MCF 10A (cell line): ENCODE measurements around the gene SLN. TPM values are rescaled to one million over a fixed set of nuclear protein-coding genes. Genes with fewer than 3 reads are reported as not detected.

Experiments used
- BruUV-seq: library from RNA; stranded (reverse); fragments of 400-500 nt; replicated peaks from 2 replicates; lab custom pipeline; 2021; lab: Mats Ljungman, UMichigan
- CTCF ChIA-PET: fragments of 300-600 bp; sonication (Branson Sonifier 250); formaldehyde crosslinking; extraction: SDS; loops from one replicate; lab custom pipeline; 2021; ENCODE audit warnings: antibody characterized with exemption, inconsistent platforms; lab: Yijun Ruan, JAX
- POLR2A ChIA-PET: fragments of 300-600, 350-650 bp; sonication (Branson Sonifier 250); formaldehyde crosslinking; extraction: SDS; loops from one replicate; lab custom pipeline; 2020; ENCODE audit warnings: antibody characterized with exemption, inconsistent platforms; lab: Yijun Ruan, JAX
- DNase-seq: peaks from one replicate; pipeline ENCODE4 v3.0.0-alpha.2; 2018; ENCODE audit not compliant: unreplicated experiment
- H3K27ac Mint-ChIP-seq: one replicate; pipeline ENCODE4 v1.8.0; 2022; ENCODE audit warnings: mild to moderate bottlenecking, low read depth, mixed read lengths; ENCODE audit not compliant: unreplicated experiment
- H3K27me3 Mint-ChIP-seq: one replicate; pipeline ENCODE4 v1.8.0; 2022; ENCODE audit warnings: mixed read lengths; ENCODE audit not compliant: insufficient read depth, unreplicated experiment
- H3K36me3 Mint-ChIP-seq: one replicate; pipeline ENCODE4 v1.8.0; 2022; ENCODE audit warnings: mild to moderate bottlenecking, moderate library complexity, mixed read lengths; ENCODE audit not compliant: insufficient read depth, unreplicated experiment
- H3K4me1 Mint-ChIP-seq: one replicate; pipeline ENCODE4 v1.8.0; 2022; ENCODE audit warnings: mixed read lengths; ENCODE audit not compliant: insufficient read depth, unreplicated experiment
- H3K4me3 Mint-ChIP-seq: one replicate; pipeline ENCODE4 v1.8.0; 2022; ENCODE audit warnings: mild to moderate bottlenecking, moderate library complexity, mixed read lengths; ENCODE audit not compliant: unreplicated experiment
- H3K9me3 Mint-ChIP-seq: one replicate; pipeline ENCODE4 v1.8.0; 2022; ENCODE audit warnings: mixed read lengths; ENCODE audit not compliant: unreplicated experiment
- intact Hi-C: fragments of 100-400 bp; cut with micrococcal nuclease; formaldehyde crosslinking; loops from 2 replicates; pipeline ENCODE4 v1.14.1; 2022
- total RNA-seq: library from RNA; stranded (reverse); gene quantifications from 2 replicates; pipeline ENCODE4 v1.2.3, GENCODE V29; 2022
- TF ChIP-seq, protein P1 (sequence below): fragments of 200-600 bp; IDR thresholded peaks from one replicate; pipeline ENCODE4 v1.8.0; 2022; ENCODE audit warnings: antibody characterized with exemption, mild to moderate bottlenecking; ENCODE audit not compliant: unreplicated experiment

The SLN gene
- total RNA-seq, 1 experiment from 2014 or later = not detected

DNA sequence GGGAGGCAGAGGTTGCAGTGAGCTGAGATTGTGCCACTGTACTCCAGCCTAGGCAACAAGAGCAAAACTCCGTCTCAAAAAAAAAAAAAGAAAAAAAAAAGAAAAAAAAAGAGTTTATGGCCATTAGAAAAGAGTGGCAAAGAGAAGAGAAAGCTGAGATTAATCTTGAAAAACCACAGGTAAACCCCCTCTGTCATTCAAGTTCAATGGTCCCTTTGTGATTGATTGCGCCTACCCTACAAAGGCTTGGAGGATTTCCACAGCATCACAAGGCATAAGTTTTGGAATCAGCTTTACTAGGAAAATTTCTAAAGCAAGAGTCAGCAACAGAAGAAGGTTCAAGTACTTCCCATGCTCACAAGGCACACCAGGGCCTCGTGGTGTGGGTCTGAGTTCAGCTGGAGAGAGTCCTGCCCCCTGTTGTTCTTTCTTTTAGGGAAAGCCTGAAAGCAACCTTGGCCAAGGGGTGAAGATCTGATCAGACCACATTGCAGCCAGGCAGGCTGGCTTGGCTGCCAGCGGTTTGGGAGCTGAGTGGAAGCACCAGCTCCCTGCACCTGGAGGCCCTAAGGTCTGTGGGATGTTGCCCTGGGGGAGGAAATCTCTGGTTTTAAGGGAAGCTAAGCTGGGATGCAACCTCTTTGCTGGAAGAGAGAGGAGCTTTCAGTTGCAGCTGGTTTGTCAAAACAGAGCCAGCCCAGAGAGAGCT, 41.8 kb downstream of the SLN start:
- intact Hi-C loops = no loop called here
- no TSS peak for BruUV-seq
- DNase-seq = no peak
- Mint-ChIP-seq H3K27me3 (peaks cover 43% of the 10 kb centered on the region), H3K36me3 (no peaks in the 10 kb centered on the region), H3K27ac (no peak overlapping the region), H3K9me3 (no peaks in the 10 kb centered on the region), H3K4me1 (no peaks in the 10 kb centered on the region), H3K4me3 (no peak overlapping the region)
- ChIA-PET CTCF (interaction anchor here (0.7 to 3.0 kb wide), 5 partner anchors 10 to 107 kb away, joined by 3 to 9 read pairs (median 3); no protein-coding TSS in a partner anchor), POLR2A (interaction anchor here (0.9 kb wide), 1 partner anchor 18 kb away, joined by 3 read pairs; no protein-coding TSS in a partner anchor)
- TF ChIP-seq, protein P1, sequence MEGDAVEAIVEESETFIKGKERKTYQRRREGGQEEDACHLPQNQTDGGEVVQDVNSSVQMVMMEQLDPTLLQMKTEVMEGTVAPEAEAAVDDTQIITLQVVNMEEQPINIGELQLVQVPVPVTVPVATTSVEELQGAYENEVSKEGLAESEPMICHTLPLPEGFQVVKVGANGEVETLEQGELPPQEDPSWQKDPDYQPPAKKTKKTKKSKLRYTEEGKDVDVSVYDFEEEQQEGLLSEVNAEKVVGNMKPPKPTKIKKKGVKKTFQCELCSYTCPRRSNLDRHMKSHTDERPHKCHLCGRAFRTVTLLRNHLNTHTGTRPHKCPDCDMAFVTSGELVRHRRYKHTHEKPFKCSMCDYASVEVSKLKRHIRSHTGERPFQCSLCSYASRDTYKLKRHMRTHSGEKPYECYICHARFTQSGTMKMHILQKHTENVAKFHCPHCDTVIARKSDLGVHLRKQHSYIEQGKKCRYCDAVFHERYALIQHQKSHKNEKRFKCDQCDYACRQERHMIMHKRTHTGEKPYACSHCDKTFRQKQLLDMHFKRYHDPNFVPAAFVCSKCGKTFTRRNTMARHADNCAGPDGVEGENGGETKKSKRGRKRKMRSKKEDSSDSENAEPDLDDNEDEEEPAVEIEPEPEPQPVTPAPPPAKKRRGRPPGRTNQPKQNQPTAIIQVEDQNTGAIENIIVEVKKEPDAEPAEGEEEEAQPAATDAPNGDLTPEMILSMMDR = no peak

DNA sequence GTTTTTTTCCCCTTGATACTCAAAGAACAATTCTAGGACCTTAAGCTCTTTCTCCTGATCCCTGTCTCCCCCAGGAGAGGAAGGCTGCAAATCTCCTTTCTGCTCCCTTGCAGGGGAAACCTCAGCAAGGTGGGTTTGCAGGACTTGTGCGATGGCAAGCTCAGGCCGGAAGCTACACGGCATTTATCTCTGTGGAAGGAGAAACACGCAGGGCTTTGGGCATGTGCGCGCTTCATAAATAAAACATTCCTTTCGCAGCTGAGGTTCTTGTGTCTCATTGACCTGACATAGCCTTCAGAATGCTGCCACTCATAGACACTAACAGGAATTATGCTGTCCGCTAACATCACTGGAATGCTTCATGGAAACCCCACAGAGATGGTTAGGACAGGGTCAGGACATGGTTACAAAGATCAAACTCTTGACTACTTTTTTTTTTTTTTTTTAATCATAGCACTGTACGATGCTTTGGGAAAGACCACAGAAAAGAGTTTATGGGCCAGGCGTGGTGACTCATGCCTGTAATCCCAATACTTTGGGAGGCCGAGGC, 42.6 kb downstream of the SLN start:
- Mint-ChIP-seq H3K36me3 (no peaks in the 10 kb centered on the region), H3K4me1 (no peaks in the 10 kb centered on the region), H3K9me3 (no peaks in the 10 kb centered on the region), H3K27me3 (peaks cover 51% of the 10 kb centered on the region), H3K4me3 (no peak overlapping the region), H3K27ac (no peak overlapping the region)
- no TSS peak for BruUV-seq
- no peak for DNase-seq
- CTCF ChIA-PET = interaction anchor here (0.6 to 3.0 kb wide), 5 partner anchors 14 to 102 kb away, joined by 3 to 9 read pairs (median 4); no protein-coding TSS in a partner anchor
- POLR2A ChIA-PET = no interaction called here
- intact Hi-C loops = no loop called here
- TF ChIP-seq, protein P1 = no peak

DNA sequence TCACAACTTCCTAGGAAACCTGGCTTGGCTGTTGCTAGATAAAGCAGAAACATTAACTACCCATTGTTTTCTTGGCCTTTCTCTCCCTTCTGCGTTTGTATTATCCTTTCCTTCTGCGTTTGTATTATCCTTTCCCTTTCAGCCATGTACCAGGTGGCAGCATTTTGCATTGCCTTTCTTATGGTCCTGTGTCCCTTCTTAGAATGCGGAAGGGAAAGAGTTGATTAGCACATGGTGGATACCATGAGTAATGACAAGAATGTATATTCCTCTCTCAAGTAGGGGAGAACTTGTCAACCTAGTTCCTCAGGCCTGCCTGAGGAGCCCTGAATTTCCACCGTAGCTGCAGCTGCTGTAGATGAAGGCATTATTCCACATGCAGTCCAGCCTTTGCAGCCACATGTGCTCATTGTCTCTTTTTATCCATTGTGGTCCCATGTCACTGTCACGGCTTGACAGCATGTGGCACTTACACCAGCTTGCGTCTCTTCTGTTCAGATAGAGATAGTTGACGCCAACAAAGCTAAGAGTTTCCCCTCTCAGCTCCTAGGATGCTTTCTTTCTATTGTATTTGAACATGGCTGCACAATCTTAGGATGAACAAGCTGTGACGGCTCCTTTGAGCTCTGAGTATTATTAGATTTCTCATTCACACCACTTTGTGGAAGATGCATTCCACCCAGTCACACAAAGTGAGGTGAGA, 44.8 kb downstream of the SLN start:
- no peak for DNase-seq
- ChIA-PET CTCF (interaction anchor here (0.6 to 0.7 kb wide), 2 partner anchors 8 to 130 kb away, joined by 3 to 8 read pairs; no protein-coding TSS in a partner anchor), POLR2A (no interaction called here)
- no peaks in the 10 kb centered on the region for H3K9me3 Mint-ChIP-seq
- peaks cover 68% of the 10 kb centered on the region for H3K27me3 Mint-ChIP-seq
- no peaks in the 10 kb centered on the region for H3K4me1 Mint-ChIP-seq
- H3K27ac Mint-ChIP-seq = no peak overlapping the region
- TF ChIP-seq, protein P1 = no peak
- intact Hi-C loops = no loop called here
- H3K4me3 Mint-ChIP-seq = no peak overlapping the region
- no TSS peak for BruUV-seq
- no peaks in the 10 kb centered on the region for H3K36me3 Mint-ChIP-seq

DNA sequence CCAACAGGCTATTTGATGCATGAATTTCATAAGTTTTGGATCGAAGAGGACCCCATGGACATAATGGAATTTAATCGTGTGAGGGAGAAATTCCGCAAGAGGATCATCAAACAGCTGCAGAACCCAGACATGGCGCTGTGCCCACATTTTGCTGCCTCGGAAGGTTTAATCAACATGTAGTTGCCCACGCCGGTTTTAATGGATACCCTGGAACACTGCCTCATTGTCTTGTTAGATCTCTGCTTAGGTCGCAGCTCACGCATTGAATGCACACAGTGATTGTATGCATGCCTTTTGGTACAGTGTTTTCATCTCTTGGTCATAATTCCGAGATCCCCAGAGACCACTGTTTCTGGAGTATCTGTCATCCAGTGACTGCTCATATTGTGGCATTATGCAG, 46.8 kb downstream of the SLN start:
- BruUV-seq = no TSS peak
- ChIA-PET POLR2A (no interaction called here), CTCF (interaction anchor here (0.6 to 1.2 kb wide), 5 partner anchors 19 to 124 kb away, joined by 3 to 6 read pairs (median 3); no protein-coding TSS in a partner anchor)
- peak; percentile 9 for DNase-seq
- H3K4me1 Mint-ChIP-seq = no peaks in the 10 kb centered on the region
- intact Hi-C loops = no loop called here
- no peaks in the 10 kb centered on the region for H3K9me3 Mint-ChIP-seq
- no peak overlapping the region for H3K4me3 Mint-ChIP-seq
- TF ChIP-seq, protein P1 = no peak
- H3K27me3 Mint-ChIP-seq = peaks cover 88% of the 10 kb centered on the region
- H3K27ac Mint-ChIP-seq = no peak overlapping the region
- no peaks in the 10 kb centered on the region for H3K36me3 Mint-ChIP-seq
